AG09309 (cell line): ENCODE results near the gene DNAJA4.

Source experiments
- DNase-seq: peaks from one replicate; pipeline ENCODE4 v3.0.0-alpha.2; 2010; ENCODE audit warnings: low read depth
- H3K4me3 ChIP-seq: 2 replicates; pipeline ENCODE4 v1.5.1; 2011; ENCODE audit warnings: mild to moderate bottlenecking, low read depth, low read length, moderate library complexity; ENCODE audit not compliant: control insufficient read depth
- CTCF ChIP-seq: IDR thresholded peaks from 2 replicates; pipeline ENCODE4 v1.5.1; 2011; ENCODE audit warnings: mild to moderate bottlenecking, low read depth, low read length, inconsistent platforms; ENCODE audit not compliant: insufficient read depth, control insufficient read depth; ENCODE audit errors: missing control alignments

The DNAJA4 gene

GRCh38 chr15:78291698-78292097 is 27.3 kb downstream of the DNAJA4 start:
- TF ChIP-seq CTCF: no peak
- no peak for DNase-seq
- H3K4me3 ChIP-seq: no peak overlapping the region

GRCh38 chr15:78292219-78292618 is 27.9 kb downstream of the DNAJA4 start:
- no peak for TF ChIP-seq CTCF
- no peak for DNase-seq
- H3K4me3 ChIP-seq: no peak overlapping the region

GRCh38 chr15:78299101-78299930 is 35.0 kb downstream of the DNAJA4 start, which contains the start of gene SKIC8:
SKIC8 (minus strand) TSS chr15:78299609; CDS start chr15:78295686, 3,923 bp downstream.
- DNase-seq: peak; percentile 49
- H3K4me3 ChIP-seq: peak within 1 kb of the TSS; percentile 63
- TF ChIP-seq CTCF: no peak

- TF ChIP-seq CTCF: no peak
- H3K4me3 ChIP-seq: no peak overlapping the region
- DNase-seq: no peak
These were observed 37.0 kb downstream of the DNAJA4 start for GRCh38 chr15:78301326-78301725.

GRCh38 chr15:78301828-78302227 is 37.5 kb downstream of the DNAJA4 start:
- TF ChIP-seq CTCF: no peak
- no peak for DNase-seq
- no peak overlapping the region for H3K4me3 ChIP-seq

- no peak overlapping the region for H3K4me3 ChIP-seq
- peak; percentile 93 for DNase-seq
- TF ChIP-seq CTCF: no peak
These were observed 38.4 kb downstream of the DNAJA4 start for GRCh38 chr15:78302579-78303312.
